ENCODE results near the gene PIGR.

Gene PIGR

GRCh38 chr1:206946261-206946660 lies at the start of gene PIGR:
TSS of gene PIGR (minus strand) at chr1:206946466. CDS start at chr1:206940531, 5,935 bp downstream.
- no peaks in the 10 kb centered on the region for H3K36me3 Mint-ChIP-seq
- no peaks in the 10 kb centered on the region for H3K4me1 Mint-ChIP-seq
- no peaks in the 10 kb centered on the region for H3K9me3 Mint-ChIP-seq
- H3K27me3 Mint-ChIP-seq = peaks cover 4% of the 10 kb centered on the region
- H3K4me3 Mint-ChIP-seq = no peak within 1 kb of the TSS
- peak within 1 kb of the TSS; percentile 65 for H3K27ac Mint-ChIP-seq

GRCh38 chr1:206992790-206993189 lies 46.5 kb upstream of the PIGR start:
- Mint-ChIP-seq H3K9me3 (no peaks in the 10 kb centered on the region), H3K27me3 (peaks cover 9% of the 10 kb centered on the region), H3K4me3 (no peak overlapping the region), H3K27ac (no peak overlapping the region), H3K4me1 (no peaks in the 10 kb centered on the region), H3K36me3 (no peaks in the 10 kb centered on the region)

- Mint-ChIP-seq H3K9me3 (no peaks in the 10 kb centered on the region), H3K36me3 (no peaks in the 10 kb centered on the region), H3K4me3 (no peak overlapping the region), H3K4me1 (no peaks in the 10 kb centered on the region), H3K27me3 (peaks cover 7% of the 10 kb centered on the region), H3K27ac (no peak overlapping the region)
These were observed 41.6 kb upstream of the PIGR start for GRCh38 chr1:206987873-206988272.

- Mint-ChIP-seq H3K4me3 (no peak overlapping the region), H3K27me3 (peaks cover 5% of the 10 kb centered on the region), H3K36me3 (no peaks in the 10 kb centered on the region), H3K4me1 (no peaks in the 10 kb centered on the region), H3K27ac (no peak overlapping the region), H3K9me3 (no peaks in the 10 kb centered on the region)
These were observed 40.6 kb upstream of the PIGR start for GRCh38 chr1:206986885-206987284.

- H3K4me1 Mint-ChIP-seq = no peaks in the 10 kb centered on the region
- no peak overlapping the region for H3K27ac Mint-ChIP-seq
- H3K9me3 Mint-ChIP-seq = no peaks in the 10 kb centered on the region
- H3K4me3 Mint-ChIP-seq = no peak overlapping the region
- H3K36me3 Mint-ChIP-seq = no peaks in the 10 kb centered on the region
- H3K27me3 Mint-ChIP-seq = peaks cover 5% of the 10 kb centered on the region
These were observed 40.1 kb upstream of the PIGR start for GRCh38 chr1:206986402-206986801.

GRCh38 chr1:206985162-206985749 lies 39.0 kb upstream of the PIGR start:
- Mint-ChIP-seq H3K9me3 (no peaks in the 10 kb centered on the region), H3K4me1 (no peaks in the 10 kb centered on the region), H3K27ac (no peak overlapping the region), H3K4me3 (no peak overlapping the region), H3K27me3 (peaks cover 5% of the 10 kb centered on the region), H3K36me3 (no peaks in the 10 kb centered on the region)

- no peak overlapping the region for H3K27ac Mint-ChIP-seq
- H3K4me1 Mint-ChIP-seq = no peaks in the 10 kb centered on the region
- H3K27me3 Mint-ChIP-seq = peaks cover 2% of the 10 kb centered on the region
- H3K9me3 Mint-ChIP-seq = no peaks in the 10 kb centered on the region
- no peaks in the 10 kb centered on the region for H3K36me3 Mint-ChIP-seq
- no peak overlapping the region for H3K4me3 Mint-ChIP-seq
These were observed 36.0 kb upstream of the PIGR start for GRCh38 chr1:206982216-206982615.

DNA sequence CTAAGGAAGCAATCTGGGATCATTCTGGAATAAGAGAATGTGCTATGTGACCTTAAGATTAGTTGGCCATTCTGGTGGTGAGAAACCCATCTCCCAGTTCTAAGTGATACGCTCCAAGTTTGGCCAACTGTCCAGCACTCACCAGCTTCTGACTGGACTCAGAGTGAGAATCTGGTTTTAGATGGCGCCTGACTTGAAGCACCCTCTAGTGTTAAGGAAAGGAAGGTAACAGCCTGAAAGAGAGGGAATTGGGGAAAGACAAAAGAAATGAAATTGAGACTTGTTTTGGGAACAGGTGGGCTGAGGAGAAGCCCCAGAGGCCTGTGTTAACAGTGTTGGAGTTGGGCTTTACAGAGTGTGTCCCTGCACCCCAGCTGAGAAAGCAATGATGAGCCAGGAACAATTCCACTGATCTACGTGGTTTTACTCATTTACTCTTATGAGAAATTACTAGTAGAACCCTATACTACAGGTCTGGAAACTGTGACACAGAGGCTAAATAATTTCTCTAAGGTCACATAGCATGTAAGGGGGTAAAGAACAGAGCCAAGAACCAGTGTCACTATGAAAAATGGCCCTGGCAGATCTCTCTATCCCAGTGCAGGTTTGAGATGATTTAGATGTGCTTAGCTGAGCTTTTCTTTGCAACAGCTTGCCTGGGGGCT lies 33.2 kb upstream of the PIGR start:
- no peaks in the 10 kb centered on the region for H3K9me3 Mint-ChIP-seq
- H3K4me3 Mint-ChIP-seq = no peak overlapping the region
- peaks cover 2% of the 10 kb centered on the region for H3K27me3 Mint-ChIP-seq
- no peaks in the 10 kb centered on the region for H3K4me1 Mint-ChIP-seq
- H3K36me3 Mint-ChIP-seq = no peaks in the 10 kb centered on the region
- no peak overlapping the region for H3K27ac Mint-ChIP-seq

DNA sequence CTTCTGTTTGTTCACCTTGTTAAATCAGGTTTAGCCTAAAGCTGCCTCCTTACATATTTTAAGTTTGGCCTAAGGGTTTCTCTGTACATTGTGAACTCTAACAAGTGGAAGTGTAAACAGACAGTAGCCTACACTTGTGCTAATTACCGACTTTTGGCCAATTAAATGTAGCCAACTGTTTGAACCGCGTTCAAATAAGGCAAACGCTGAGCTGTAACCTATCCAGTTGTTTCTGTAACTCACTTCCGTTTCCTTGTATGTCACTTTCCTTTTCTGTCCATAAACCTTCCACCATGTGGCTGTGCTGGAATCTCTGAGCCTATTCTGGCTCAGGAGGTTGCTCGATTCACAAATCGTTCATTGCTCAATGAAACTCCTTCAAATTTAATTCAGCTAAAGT lies 32.0 kb upstream of the PIGR start:
- Mint-ChIP-seq H3K27me3 (no peaks in the 10 kb centered on the region), H3K9me3 (no peaks in the 10 kb centered on the region), H3K4me1 (no peaks in the 10 kb centered on the region), H3K4me3 (no peak overlapping the region), H3K36me3 (no peaks in the 10 kb centered on the region), H3K27ac (no peak overlapping the region)

DNA sequence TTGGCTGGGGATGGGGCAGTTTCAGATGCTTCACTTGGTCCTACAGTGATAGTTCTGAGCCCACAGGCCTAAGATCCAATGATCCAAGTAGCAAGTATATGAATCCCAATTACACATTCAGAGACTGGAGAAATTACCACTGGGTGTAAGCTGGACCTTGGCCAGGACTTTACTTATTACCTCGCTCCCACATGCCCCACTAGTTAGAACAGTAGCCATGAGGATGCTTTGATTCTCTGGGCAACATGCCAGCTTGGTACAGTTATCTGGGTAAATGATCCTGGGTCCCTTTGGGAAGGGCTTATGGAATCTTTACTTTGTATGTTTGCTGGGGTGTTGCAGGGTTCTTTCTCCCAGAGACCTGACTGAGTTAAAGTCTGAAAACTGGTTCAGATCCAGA lies 29.0 kb upstream of the PIGR start:
- H3K27ac Mint-ChIP-seq = no peak overlapping the region
- H3K4me1 Mint-ChIP-seq = no peaks in the 10 kb centered on the region
- no peaks in the 10 kb centered on the region for H3K27me3 Mint-ChIP-seq
- no peaks in the 10 kb centered on the region for H3K9me3 Mint-ChIP-seq
- H3K4me3 Mint-ChIP-seq = no peak overlapping the region
- no peaks in the 10 kb centered on the region for H3K36me3 Mint-ChIP-seq

GRCh38 chr1:206974140-206974539 lies 27.9 kb upstream of the PIGR start:
- Mint-ChIP-seq H3K9me3 (no peaks in the 10 kb centered on the region), H3K27ac (no peak overlapping the region), H3K27me3 (no peaks in the 10 kb centered on the region), H3K4me3 (no peak overlapping the region), H3K36me3 (no peaks in the 10 kb centered on the region), H3K4me1 (no peaks in the 10 kb centered on the region)

- Mint-ChIP-seq H3K4me3 (no peak overlapping the region), H3K4me1 (peaks cover 13% of the 10 kb centered on the region), H3K36me3 (no peaks in the 10 kb centered on the region), H3K9me3 (no peaks in the 10 kb centered on the region), H3K27ac (no peak overlapping the region), H3K27me3 (no peaks in the 10 kb centered on the region)
These were observed 26.5 kb upstream of the PIGR start for GRCh38 chr1:206972728-206973127.

DNA sequence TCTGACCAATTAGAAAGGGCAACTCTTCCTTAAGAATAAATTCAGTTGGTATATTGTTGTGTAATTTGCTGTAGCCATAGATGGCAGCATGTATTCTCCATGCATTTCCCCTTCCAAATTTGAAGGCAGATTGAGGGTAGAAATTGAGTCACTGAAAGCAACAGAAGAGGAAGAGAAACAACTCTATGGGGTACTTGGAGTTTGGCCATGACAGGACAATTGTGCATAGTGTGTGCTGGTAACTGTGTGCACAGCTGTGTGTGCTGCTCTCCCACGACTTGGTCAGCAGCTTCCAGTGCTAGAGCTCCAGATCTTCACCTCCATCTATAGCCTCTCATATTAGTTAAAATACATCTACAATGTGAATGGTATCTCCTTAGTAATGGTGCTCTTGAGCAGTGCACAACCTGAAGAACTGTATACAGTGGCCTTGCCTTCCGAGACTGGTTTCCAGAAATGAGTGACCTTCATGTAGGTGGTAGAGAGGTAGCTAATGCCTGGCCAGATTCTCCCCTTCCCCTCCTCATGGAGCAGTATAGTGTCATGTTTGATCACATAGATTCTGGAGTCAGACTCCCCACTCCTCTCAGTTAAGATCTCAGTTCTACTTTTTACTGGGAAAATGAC lies 24.9 kb upstream of the PIGR start:
- Mint-ChIP-seq H3K4me3 (no peak overlapping the region), H3K9me3 (no peaks in the 10 kb centered on the region), H3K27ac (no peak overlapping the region), H3K27me3 (no peaks in the 10 kb centered on the region), H3K36me3 (no peaks in the 10 kb centered on the region), H3K4me1 (peaks cover 26% of the 10 kb centered on the region)

DNA sequence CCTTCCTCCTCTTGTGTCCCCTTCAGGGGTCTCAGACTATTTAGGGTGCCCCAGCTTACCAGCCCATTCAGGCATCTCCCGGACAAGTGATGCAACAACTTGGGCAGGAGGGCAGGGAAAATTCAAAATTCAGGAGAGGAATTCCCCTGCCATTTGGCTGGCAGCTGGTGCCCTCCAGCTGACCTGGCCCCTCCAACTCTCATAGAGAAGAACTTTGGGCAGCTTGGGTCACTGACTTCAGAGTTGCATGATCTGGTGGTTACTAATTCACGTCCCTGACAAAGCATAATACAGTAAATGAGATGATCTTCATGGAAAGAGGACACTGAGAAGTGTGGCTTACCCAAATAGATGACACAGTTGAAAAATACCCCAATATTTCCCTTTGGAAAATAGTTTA lies 24.2 kb upstream of the PIGR start, which contains the start of gene FCAMR:
TSS of gene FCAMR (minus strand) at position 15 of the 400 bp plus-strand sequence. CDS start 335 bp downstream, outside the sequence.
- no peak within 1 kb of the TSS for H3K4me3 Mint-ChIP-seq
- no peaks in the 10 kb centered on the region for H3K36me3 Mint-ChIP-seq
- H3K27ac Mint-ChIP-seq = no peak within 1 kb of the TSS
- H3K9me3 Mint-ChIP-seq = no peaks in the 10 kb centered on the region
- H3K4me1 Mint-ChIP-seq = peaks cover 28% of the 10 kb centered on the region
- no peaks in the 10 kb centered on the region for H3K27me3 Mint-ChIP-seq

- Mint-ChIP-seq H3K27me3 (no peaks in the 10 kb centered on the region), H3K4me3 (no peak overlapping the region), H3K27ac (no peak overlapping the region), H3K36me3 (no peaks in the 10 kb centered on the region), H3K4me1 (peaks cover 29% of the 10 kb centered on the region), H3K9me3 (no peaks in the 10 kb centered on the region)
These were observed 22.8 kb upstream of the PIGR start for GRCh38 chr1:206969090-206969489.

GRCh38 chr1:206967096-206967849 lies 21.0 kb upstream of the PIGR start:
- Mint-ChIP-seq H3K9me3 (no peaks in the 10 kb centered on the region), H3K27ac (peak overlapping the region; percentile 46)

More at GRCh38 chr1:206967096-206967849, 21.0 kb upstream of the PIGR start:
- Mint-ChIP-seq H3K4me1 (peaks cover 43% of the 10 kb centered on the region), H3K27me3 (no peaks in the 10 kb centered on the region), H3K36me3 (no peaks in the 10 kb centered on the region), H3K4me3 (peak overlapping the region; percentile 49)
